ENCODE measurements around the gene HOXC5.

Gene HOXC5

GRCh38 chr12:54058128-54058768 is 25.4 kb downstream of the HOXC5 start:
- no peak for TF ChIP-seq TAF1 (IDR thresholded peaks at IDR 0.05; ENCODE audit: borderline replicate concordance, insufficient read depth, low read length)

- TF ChIP-seq POLR2AphosphoS5 (IDR thresholded peaks at IDR 0.05; ENCODE audit: low read depth, low read length) (no peak), TAF1 (IDR thresholded peaks at IDR 0.05; ENCODE audit: borderline replicate concordance, insufficient read depth, low read length) (no peak), FOXP2 (optimal IDR thresholded peaks at IDR 0.05; ENCODE audit: borderline replicate concordance, extremely low read depth, extremely low read length, insufficient read depth) (no peak), SIN3A (IDR thresholded peaks at IDR 0.05; ENCODE audit: borderline replicate concordance, insufficient read depth, low read length) (no peak)
- TF ChIP-seq, protein P1, sequence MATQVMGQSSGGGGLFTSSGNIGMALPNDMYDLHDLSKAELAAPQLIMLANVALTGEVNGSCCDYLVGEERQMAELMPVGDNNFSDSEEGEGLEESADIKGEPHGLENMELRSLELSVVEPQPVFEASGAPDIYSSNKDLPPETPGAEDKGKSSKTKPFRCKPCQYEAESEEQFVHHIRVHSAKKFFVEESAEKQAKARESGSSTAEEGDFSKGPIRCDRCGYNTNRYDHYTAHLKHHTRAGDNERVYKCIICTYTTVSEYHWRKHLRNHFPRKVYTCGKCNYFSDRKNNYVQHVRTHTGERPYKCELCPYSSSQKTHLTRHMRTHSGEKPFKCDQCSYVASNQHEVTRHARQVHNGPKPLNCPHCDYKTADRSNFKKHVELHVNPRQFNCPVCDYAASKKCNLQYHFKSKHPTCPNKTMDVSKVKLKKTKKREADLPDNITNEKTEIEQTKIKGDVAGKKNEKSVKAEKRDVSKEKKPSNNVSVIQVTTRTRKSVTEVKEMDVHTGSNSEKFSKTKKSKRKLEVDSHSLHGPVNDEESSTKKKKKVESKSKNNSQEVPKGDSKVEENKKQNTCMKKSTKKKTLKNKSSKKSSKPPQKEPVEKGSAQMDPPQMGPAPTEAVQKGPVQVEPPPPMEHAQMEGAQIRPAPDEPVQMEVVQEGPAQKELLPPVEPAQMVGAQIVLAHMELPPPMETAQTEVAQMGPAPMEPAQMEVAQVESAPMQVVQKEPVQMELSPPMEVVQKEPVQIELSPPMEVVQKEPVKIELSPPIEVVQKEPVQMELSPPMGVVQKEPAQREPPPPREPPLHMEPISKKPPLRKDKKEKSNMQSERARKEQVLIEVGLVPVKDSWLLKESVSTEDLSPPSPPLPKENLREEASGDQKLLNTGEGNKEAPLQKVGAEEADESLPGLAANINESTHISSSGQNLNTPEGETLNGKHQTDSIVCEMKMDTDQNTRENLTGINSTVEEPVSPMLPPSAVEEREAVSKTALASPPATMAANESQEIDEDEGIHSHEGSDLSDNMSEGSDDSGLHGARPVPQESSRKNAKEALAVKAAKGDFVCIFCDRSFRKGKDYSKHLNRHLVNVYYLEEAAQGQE (IDR thresholded peaks at IDR 0.05; ENCODE audit: insufficient read depth in 1 of 2, low read depth in 2 of 2, low read length in 2 of 2): no peak
Observed at GRCh38 chr12:54059668-54060067, 26.8 kb downstream of the HOXC5 start.

GRCh38 chr12:54060174-54060974 is 27.5 kb downstream of the HOXC5 start:
- TF ChIP-seq, protein P1 (IDR thresholded peaks at IDR 0.05; ENCODE audit: insufficient read depth in 1 of 2, low read depth in 2 of 2, low read length in 2 of 2): no peak
- TF ChIP-seq FOXP2 (optimal IDR thresholded peaks at IDR 0.05; ENCODE audit: borderline replicate concordance, extremely low read depth, extremely low read length, insufficient read depth): no peak
- no peak for TF ChIP-seq POLR2AphosphoS5 (IDR thresholded peaks at IDR 0.05; ENCODE audit: low read depth, low read length)
- TF ChIP-seq SIN3A (IDR thresholded peaks at IDR 0.05; ENCODE audit: borderline replicate concordance, insufficient read depth, low read length): no peak
- no peak for TF ChIP-seq TAF1 (IDR thresholded peaks at IDR 0.05; ENCODE audit: borderline replicate concordance, insufficient read depth, low read length)

GRCh38 chr12:54060975-54061778 is 28.3 kb downstream of the HOXC5 start:
- TF ChIP-seq, protein P1 (IDR thresholded peaks at IDR 0.05; ENCODE audit: insufficient read depth in 1 of 2, low read depth in 2 of 2, low read length in 2 of 2): no peak
- TF ChIP-seq TAF1 (IDR thresholded peaks at IDR 0.05; ENCODE audit: borderline replicate concordance, insufficient read depth, low read length): no peak
- no peak for TF ChIP-seq SIN3A (IDR thresholded peaks at IDR 0.05; ENCODE audit: borderline replicate concordance, insufficient read depth, low read length)
- TF ChIP-seq POLR2AphosphoS5 (IDR thresholded peaks at IDR 0.05; ENCODE audit: low read depth, low read length): no peak
- no peak for TF ChIP-seq FOXP2 (optimal IDR thresholded peaks at IDR 0.05; ENCODE audit: borderline replicate concordance, extremely low read depth, extremely low read length, insufficient read depth)

DNA sequence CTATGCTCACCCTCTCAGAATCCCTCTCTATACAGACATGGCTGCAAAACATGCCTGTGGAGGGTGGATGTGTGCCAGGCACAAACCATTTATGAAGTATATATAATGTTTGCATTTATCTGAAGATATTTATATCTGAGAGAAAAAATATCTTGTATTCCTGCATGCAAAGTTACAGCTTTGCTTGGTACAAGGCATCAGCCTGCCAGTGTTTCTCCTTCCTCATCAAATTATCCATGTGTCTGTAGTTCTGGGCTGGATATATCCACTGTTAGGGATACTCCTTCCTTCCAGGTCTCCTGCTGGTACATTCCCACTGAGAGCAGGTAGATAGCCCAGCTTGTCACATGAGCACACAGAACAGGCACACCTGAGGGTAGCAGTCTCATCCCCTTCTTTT is 32.8 kb downstream of the HOXC5 start:
- no peak for TF ChIP-seq FOXP2 (optimal IDR thresholded peaks at IDR 0.05; ENCODE audit: borderline replicate concordance, extremely low read depth, extremely low read length, insufficient read depth)
